Measurements from ENCODE around the gene SLC44A1. TPM values are rescaled to one million over a fixed set of nuclear protein-coding genes. Genes with fewer than 3 reads are reported as not detected.

SLC44A1 gene
- total and polyA plus RNA-seq, 8 donors, result 58.0 to 79.8 (median 73.9) TPM

- Histone ChIP-seq H3K27ac (no peak overlapping the region), H3K9me3 (no peaks in the 10 kb centered on the region)
- no peak for ATAC-seq
Observed at GRCh38 chr9:105257809-105258208, 13.4 kb downstream of the SLC44A1 start.

GRCh38 chr9:105258225-105258737, 13.8 kb downstream of the SLC44A1 start:
- ATAC-seq (peak; percentile 59), DNase-seq (no peak)
- no peak overlapping the region for H3K27ac ChIP-seq
- H3K27me3 ChIP-seq, result no peaks in the 10 kb centered on the region
- no peak for TF ChIP-seq CTCF (IDR thresholded peaks at IDR 0.05)
- peaks cover 18 to 49% of the 10 kb centered on the region in 2 donors for H3K4me1 ChIP-seq
- H3K4me3 ChIP-seq, result no peak overlapping the region
- intact Hi-C loops (cut with DNase I), result loop anchor here in 1 of 2 donors (5.0 kb wide), 1 partner anchor 124 kb away; no protein-coding TSS in a partner anchor
- no peaks in the 10 kb centered on the region for H3K36me3 ChIP-seq
- H3K9me3 ChIP-seq, result no peaks in the 10 kb centered on the region

More at GRCh38 chr9:105257809-105258208, 13.4 kb downstream of the SLC44A1 start:
- intact Hi-C loops (cut with DNase I), result loop anchor here in 1 of 2 donors (5.0 kb wide), 1 partner anchor 124 kb away; no protein-coding TSS in a partner anchor
- no peak for DNase-seq
- Histone ChIP-seq H3K27me3 (no peaks in the 10 kb centered on the region), H3K4me3 (no peak overlapping the region), H3K36me3 (no peaks in the 10 kb centered on the region), H3K4me1 (peaks cover 18 to 49% of the 10 kb centered on the region in 2 donors)
- no peak for TF ChIP-seq CTCF (IDR thresholded peaks at IDR 0.05)

DNA sequence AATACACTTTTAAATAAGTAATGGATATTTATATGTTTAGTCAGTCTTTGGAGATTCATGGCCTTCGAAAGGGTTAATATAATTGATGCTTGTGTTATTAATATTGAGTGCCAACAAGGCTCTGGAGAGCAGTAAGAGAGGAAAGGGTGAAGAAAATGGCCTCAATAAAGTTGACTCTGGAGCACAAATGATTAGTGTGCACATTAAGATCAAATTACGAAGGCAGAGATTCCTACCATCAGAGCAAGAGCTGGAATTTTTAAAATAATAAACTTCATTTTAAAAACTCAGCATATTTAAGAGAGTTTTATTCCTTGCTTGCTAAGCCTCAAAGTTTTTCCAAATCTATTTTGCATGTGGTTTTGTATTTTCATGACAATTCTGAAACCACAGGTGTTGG, 14.8 kb downstream of the SLC44A1 start:
- H3K9me3 ChIP-seq, result no peaks in the 10 kb centered on the region
- H3K27ac ChIP-seq, result peak overlapping the region in 1 of 2 donors; percentile 39
- no peak for TF ChIP-seq CTCF (IDR thresholded peaks at IDR 0.05)
- intact Hi-C loops (cut with DNase I), result loop anchor here in 1 of 2 donors (5.0 kb wide), 1 partner anchor 123 kb away; no protein-coding TSS in a partner anchor
- no peaks in the 10 kb centered on the region for H3K36me3 ChIP-seq
- H3K27me3 ChIP-seq, result no peaks in the 10 kb centered on the region
- H3K4me3 ChIP-seq, result no peak overlapping the region
- ATAC-seq, result peak; percentile 17
- H3K4me1 ChIP-seq, result peaks cover 18 to 48% of the 10 kb centered on the region in 2 donors
- DNase-seq, result no peak

- DNase-seq, result no peak
- intact Hi-C loops (cut with DNase I), result loop anchor here in 1 of 2 donors (5.0 kb wide), 1 partner anchor 122 kb away; no protein-coding TSS in a partner anchor
- ATAC-seq, result peak; percentile 49
Observed at GRCh38 chr9:105259731-105260612, 15.5 kb downstream of the SLC44A1 start.

More at GRCh38 chr9:105259731-105260612, 15.5 kb downstream of the SLC44A1 start:
- H3K36me3 ChIP-seq, result no peaks in the 10 kb centered on the region
- no peaks in the 10 kb centered on the region for H3K27me3 ChIP-seq
- H3K4me1 ChIP-seq, result peaks cover 18 to 52% of the 10 kb centered on the region in 2 donors
- H3K27ac ChIP-seq, result peak overlapping the region in 1 of 2 donors; percentile 39
- H3K9me3 ChIP-seq, result no peaks in the 10 kb centered on the region
- H3K4me3 ChIP-seq, result no peak overlapping the region
- TF ChIP-seq CTCF (IDR thresholded peaks at IDR 0.05), result no peak

Measured in left lung (tissue), 10 donors.